ENCODE results near the gene CRHR1. TPM values are rescaled to one million over a fixed set of nuclear protein-coding genes. Genes with fewer than 3 reads are reported as not detected.

The CRHR1 gene
- total and polyA plus RNA-seq, 10 donors, result 0.22 TPM; not detected in 9

DNA sequence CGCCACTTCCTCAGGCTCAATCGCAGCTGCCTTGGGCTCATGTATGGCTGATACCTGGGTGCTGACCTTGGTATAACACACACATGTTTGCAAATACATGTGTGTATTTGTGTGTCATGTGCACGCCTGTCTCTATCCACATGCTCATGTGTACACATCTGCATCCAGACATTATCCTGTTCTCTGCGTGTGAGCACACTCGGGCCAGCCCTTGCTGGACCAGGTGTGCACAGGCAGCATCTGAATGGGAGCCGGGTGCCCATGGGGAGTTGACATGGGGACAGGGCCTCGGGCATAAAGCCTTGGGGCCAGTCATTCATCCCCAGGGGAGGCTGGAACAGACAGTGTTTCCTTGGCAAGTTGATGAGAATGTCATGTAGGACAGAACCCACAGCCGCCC lies 29.1 kb upstream of the CRHR1 start:
- Histone ChIP-seq H3K9me3 (no peaks in the 10 kb centered on the region), H3K4me3 (no peak overlapping the region), H3K36me3 (no peaks in the 10 kb centered on the region), H3K27ac (no peak overlapping the region), H3K27me3 (replicated peaks in 1 of 7) (peaks cover 0 to 50% (median 7%) of the 10 kb centered on the region in 7 donors), H3K4me1 (no peaks in the 10 kb centered on the region)
- intact Hi-C loops (cut with DNase I; ENCODE audit: low total_unique reads), result no loop called here
- TF ChIP-seq, protein P1, sequence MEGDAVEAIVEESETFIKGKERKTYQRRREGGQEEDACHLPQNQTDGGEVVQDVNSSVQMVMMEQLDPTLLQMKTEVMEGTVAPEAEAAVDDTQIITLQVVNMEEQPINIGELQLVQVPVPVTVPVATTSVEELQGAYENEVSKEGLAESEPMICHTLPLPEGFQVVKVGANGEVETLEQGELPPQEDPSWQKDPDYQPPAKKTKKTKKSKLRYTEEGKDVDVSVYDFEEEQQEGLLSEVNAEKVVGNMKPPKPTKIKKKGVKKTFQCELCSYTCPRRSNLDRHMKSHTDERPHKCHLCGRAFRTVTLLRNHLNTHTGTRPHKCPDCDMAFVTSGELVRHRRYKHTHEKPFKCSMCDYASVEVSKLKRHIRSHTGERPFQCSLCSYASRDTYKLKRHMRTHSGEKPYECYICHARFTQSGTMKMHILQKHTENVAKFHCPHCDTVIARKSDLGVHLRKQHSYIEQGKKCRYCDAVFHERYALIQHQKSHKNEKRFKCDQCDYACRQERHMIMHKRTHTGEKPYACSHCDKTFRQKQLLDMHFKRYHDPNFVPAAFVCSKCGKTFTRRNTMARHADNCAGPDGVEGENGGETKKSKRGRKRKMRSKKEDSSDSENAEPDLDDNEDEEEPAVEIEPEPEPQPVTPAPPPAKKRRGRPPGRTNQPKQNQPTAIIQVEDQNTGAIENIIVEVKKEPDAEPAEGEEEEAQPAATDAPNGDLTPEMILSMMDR (IDR thresholded peaks at IDR 0.05 in 8 of 11, conservative IDR thresholded peaks at IDR 0.05 in 3 of 11), result no peak
- TF ChIP-seq POLR2A (IDR thresholded peaks at IDR 0.05) (no peak), POLR2AphosphoS5 (IDR thresholded peaks at IDR 0.05) (no peak)
- no peak for DNase-seq
- 76 to 93% (median 85%) methylated on average over 6 to 8 of the region's 8 CpGs for WGBS, 5 donors

DNA sequence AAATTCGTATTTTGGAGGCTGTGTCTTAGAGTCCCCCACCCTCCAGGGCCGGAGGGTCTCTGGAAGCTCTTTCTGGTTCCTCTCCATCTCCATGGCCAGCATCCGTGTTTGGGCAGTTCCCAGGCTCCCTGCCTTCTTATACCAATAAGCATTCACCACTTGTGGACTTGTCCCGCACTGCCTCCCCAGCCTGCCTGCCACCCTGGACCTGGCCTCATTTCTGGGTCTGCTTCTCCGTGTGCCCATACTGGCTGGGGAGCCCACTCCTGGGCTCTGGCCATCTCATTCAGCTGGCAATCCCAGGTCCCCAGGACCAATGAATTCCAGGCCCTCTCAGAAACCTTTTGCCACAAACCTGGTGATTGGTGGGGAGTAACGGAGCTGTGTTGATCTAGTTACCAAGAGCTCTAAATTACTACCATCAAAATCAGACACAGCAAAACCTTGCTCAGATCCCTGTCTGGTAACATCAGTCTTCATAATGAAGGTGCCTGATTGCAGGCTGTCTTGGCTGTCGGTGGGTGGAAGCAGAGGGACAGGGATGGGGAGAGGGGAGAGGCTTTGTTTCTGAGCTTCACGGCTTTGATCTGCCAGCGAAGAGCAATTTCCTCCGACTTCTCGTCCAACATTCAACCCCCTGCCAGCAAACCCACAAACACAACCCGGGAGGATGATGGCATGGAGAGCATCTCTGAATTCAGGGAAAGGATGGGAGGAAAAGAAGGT lies 27.7 kb upstream of the CRHR1 start:
- intact Hi-C loops (cut with DNase I; ENCODE audit: low total_unique reads), result no loop called here
- DNase-seq, result no peak
- Histone ChIP-seq H3K9me3 (no peaks in the 10 kb centered on the region), H3K4me1 (no peaks in the 10 kb centered on the region), H3K27ac (no peak overlapping the region), H3K4me3 (no peak overlapping the region), H3K36me3 (no peaks in the 10 kb centered on the region), H3K27me3 (replicated peaks in 1 of 7) (peaks cover 0 to 50% (median 7%) of the 10 kb centered on the region in 7 donors)
- TF ChIP-seq POLR2A (IDR thresholded peaks at IDR 0.05), result no peak
- no peak for TF ChIP-seq POLR2AphosphoS5 (IDR thresholded peaks at IDR 0.05)
- TF ChIP-seq, protein P1 (IDR thresholded peaks at IDR 0.05 in 8 of 11, conservative IDR thresholded peaks at IDR 0.05 in 3 of 11), result no peak
- WGBS, 5 donors, result 41 to 46% (median 44%) methylated on average over 12 of the region's 12 CpGs

DNA sequence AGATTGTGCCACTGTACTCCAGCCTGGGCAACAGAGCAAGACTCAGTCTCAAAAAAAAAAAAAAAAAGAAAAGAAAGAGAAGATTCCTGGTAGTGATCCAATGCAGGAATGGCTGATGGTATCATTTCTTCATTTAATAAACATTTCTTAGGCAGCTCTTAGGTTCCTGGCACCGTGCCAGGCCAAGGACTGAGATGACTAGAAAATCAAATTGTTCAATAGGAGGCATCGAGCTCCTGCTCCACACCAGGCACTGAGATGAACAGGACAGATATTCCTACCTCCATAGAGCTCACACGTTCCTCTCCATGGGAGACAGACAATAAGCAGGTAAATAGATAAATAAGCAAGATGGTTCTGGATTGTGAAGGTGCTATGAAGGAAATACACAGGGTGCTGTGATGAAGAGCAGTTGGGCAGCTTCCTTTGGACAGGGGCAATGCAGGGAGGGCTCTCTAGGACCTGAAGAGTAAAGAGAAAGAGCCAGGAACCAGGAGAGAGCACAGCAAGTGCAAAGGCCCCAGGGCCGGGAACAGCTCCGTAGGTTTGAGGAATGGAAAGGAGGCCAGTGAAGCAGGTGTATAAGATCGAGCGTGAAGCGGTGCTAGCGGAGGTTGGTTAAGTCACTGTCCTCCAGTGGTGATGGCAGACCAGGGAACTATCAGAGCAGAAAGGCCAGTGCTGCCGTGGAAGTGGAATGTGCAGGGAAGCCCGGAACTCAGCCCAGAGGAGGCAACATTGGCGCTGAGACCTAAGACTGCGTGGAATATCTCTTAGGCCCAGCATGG lies 26.5 kb upstream of the CRHR1 start:
- Histone ChIP-seq H3K36me3 (no peaks in the 10 kb centered on the region), H3K9me3 (no peaks in the 10 kb centered on the region), H3K4me1 (no peaks in the 10 kb centered on the region), H3K27ac (no peak overlapping the region), H3K27me3 (replicated peaks in 1 of 7) (peaks cover 0 to 47% (median 7%) of the 10 kb centered on the region in 7 donors), H3K4me3 (no peak overlapping the region)
- TF ChIP-seq POLR2A (IDR thresholded peaks at IDR 0.05) (no peak), POLR2AphosphoS5 (IDR thresholded peaks at IDR 0.05) (no peak)
- TF ChIP-seq, protein P1 (IDR thresholded peaks at IDR 0.05 in 8 of 11, conservative IDR thresholded peaks at IDR 0.05 in 3 of 11), result no peak
- WGBS, 5 donors, result 85 to 89% (median 86%) methylated on average over 13 of the region's 13 CpGs
- DNase-seq, result peak; percentile 51
- intact Hi-C loops (cut with DNase I; ENCODE audit: low total_unique reads), result no loop called here

DNA sequence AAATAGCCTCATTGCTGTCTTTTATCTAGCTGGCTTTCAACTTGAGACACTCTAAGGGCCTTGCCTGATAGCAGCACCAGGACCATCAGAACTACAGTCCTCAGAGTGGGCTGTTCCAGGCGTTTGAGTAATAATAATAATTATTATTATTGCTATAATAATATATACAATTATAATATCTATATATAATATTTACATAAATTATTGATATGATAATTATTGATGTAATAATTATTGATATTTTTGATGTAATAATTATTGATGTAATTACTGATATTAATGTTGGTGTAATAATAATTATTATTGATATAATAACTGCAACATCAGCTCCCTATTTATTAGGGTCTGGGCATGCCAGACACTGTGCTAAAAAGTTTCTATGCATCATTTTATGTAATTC lies 25.6 kb upstream of the CRHR1 start:
- TF ChIP-seq POLR2AphosphoS5 (IDR thresholded peaks at IDR 0.05) (no peak), POLR2A (IDR thresholded peaks at IDR 0.05) (no peak)
- WGBS, 5 donors, result 59 to 83% (median 69%) methylated on average over 1 of the region's 1 CpG
- intact Hi-C loops (cut with DNase I; ENCODE audit: low total_unique reads), result no loop called here

More for the DNA sequence above, 25.6 kb upstream of the CRHR1 start:
- H3K27ac ChIP-seq, result no peak overlapping the region
- DNase-seq, result no peak
- no peaks in the 10 kb centered on the region for H3K9me3 ChIP-seq
- no peaks in the 10 kb centered on the region for H3K36me3 ChIP-seq
- no peaks in the 10 kb centered on the region for H3K4me1 ChIP-seq
- H3K27me3 ChIP-seq (replicated peaks in 1 of 7), result peaks cover 0 to 47% (median 7%) of the 10 kb centered on the region in 7 donors
- no peak overlapping the region for H3K4me3 ChIP-seq

All from spleen (tissue), 11 donors.